ENCODE measurements around the gene ERCC5. TPM values are rescaled to one million over a fixed set of nuclear protein-coding genes. Genes with fewer than 3 reads are reported as not detected.

Gene ERCC5
- total and polyA plus RNA-seq, 2 donors (not counting 1 experiment from before 2014, with no cell fraction given): 34.7 to 88.3 TPM

GRCh38 chr13:102825921-102826706, 19.7 kb upstream of the ERCC5 start:
- Histone ChIP-seq H3K27ac (ENCODE audit: low read length in 2 of 2) (no peak overlapping the region), H3K27me3 (replicated peaks in 1 of 4; ENCODE audit: control extremely low read depth in 1 of 4, control insufficient read depth in 3 of 4, insufficient read depth in 4 of 4, low read length in 3 of 4) (no peaks in the 10 kb centered on the region), H4K20me1 (ENCODE audit: control insufficient read depth, insufficient read depth, low read length, poor library complexity, severe bottlenecking) (no peaks in the 10 kb centered on the region), H3K36me3 (replicated peaks in 1 of 2; ENCODE audit: control extremely low read depth in 1 of 2, control insufficient read depth in 1 of 2, extremely low read depth in 1 of 2, insufficient read depth in 2 of 2, low read length in 1 of 2) (peaks cover 1 to 2% of the 10 kb centered on the region in 2 experiments), H2AFZ (ENCODE audit: insufficient read depth, low read depth, low read length, poor library complexity, severe bottlenecking) (no peak overlapping the region), H3K4me1 (ENCODE audit: control insufficient read depth in 2 of 2, insufficient read depth in 2 of 2, low read length in 2 of 2) (no peaks in the 10 kb centered on the region), H3K9me3 (ENCODE audit: control extremely low read depth in 1 of 3, control insufficient read depth in 2 of 3, insufficient read depth in 1 of 3, low read length in 2 of 3) (no peaks in the 10 kb centered on the region), H3K79me2 (ENCODE audit: control insufficient read depth, insufficient read depth, low read length) (no peaks in the 10 kb centered on the region), H3K9ac (ENCODE audit: low read length) (no peak overlapping the region), H3K4me3 (ENCODE audit: control extremely low read depth in 1 of 5, extremely low read depth in 1 of 5, insufficient read depth in 1 of 5, low read depth in 2 of 5, low read length in 4 of 5) (no peak overlapping the region), H3K4me2 (replicated peaks; ENCODE audit: low read depth, low read length, poor library complexity, severe bottlenecking) (no peak overlapping the region)
- H3K9me3 Mint-ChIP-seq (ENCODE audit: insufficient read depth): no peaks in the 10 kb centered on the region
- no peaks in the 10 kb centered on the region for H3K27me3 Mint-ChIP-seq
- no peak overlapping the region for H3K27ac Mint-ChIP-seq
- H3K4me1 Mint-ChIP-seq: no peaks in the 10 kb centered on the region
- no peak overlapping the region for H3K4me3 Mint-ChIP-seq
- no peak for TF ChIP-seq EZH2 (IDR thresholded peaks at IDR 0.05; ENCODE audit: borderline replicate concordance, insufficient read depth, low read depth, low read length, poor library complexity, severe bottlenecking)
- TF ChIP-seq CTCF (IDR thresholded peaks at IDR 0.05): no peak
- ATAC-seq (ENCODE audit: low read depth): no peak
- ChIA-PET POLR2A (no interaction called here), CTCF (no interaction called here)
- no peak for DNase-seq
- intact Hi-C loops (cut with micrococcal nuclease): no loop called here
- WGBS (ENCODE audit: insufficient coverage): 84% methylated on average over 4 of the region's 8 CpGs

DNA sequence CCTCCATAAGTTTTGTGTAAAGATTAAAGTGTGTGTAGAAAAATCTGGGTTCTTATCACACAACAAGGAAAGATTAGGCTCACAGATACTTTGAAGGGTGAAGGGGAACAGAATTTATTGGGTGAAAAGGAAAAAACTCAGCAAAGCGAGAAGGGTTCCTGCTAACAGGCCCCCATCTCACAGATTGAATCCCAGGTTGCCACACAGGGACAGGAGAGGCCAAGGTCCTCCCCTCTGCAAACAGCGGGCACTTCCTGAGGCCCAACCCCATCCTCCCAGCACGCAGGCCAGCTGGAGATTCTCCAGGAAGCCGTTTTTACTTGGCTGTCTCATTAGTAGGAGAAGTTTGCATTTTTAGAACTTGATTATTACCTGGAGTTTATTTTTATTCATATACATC, 15.2 kb upstream of the ERCC5 start:
- ChIA-PET POLR2A (no interaction called here), CTCF (no interaction called here)
- H3K9me3 Mint-ChIP-seq (ENCODE audit: insufficient read depth): no peaks in the 10 kb centered on the region
- no peak overlapping the region for H3K4me3 ChIP-seq (ENCODE audit: control extremely low read depth in 1 of 5, extremely low read depth in 1 of 5, insufficient read depth in 1 of 5, low read depth in 2 of 5, low read length in 4 of 5)
- H3K27ac Mint-ChIP-seq: no peak overlapping the region
- DNase-seq: no peak
- WGBS (ENCODE audit: insufficient coverage): no CpG with 5 or more reads among the region's 4 CpGs
- no peak for ATAC-seq (ENCODE audit: low read depth)
- no peak for TF ChIP-seq EZH2 (IDR thresholded peaks at IDR 0.05; ENCODE audit: borderline replicate concordance, insufficient read depth, low read depth, low read length, poor library complexity, severe bottlenecking)
- TF ChIP-seq CTCF (IDR thresholded peaks at IDR 0.05): no peak
- no peaks in the 10 kb centered on the region for H3K9me3 ChIP-seq (ENCODE audit: control extremely low read depth in 1 of 3, control insufficient read depth in 2 of 3, insufficient read depth in 1 of 3, low read length in 2 of 3)
- H3K27ac ChIP-seq (ENCODE audit: low read length in 2 of 2): no peak overlapping the region
- no peak overlapping the region for H3K4me2 ChIP-seq (replicated peaks; ENCODE audit: low read depth, low read length, poor library complexity, severe bottlenecking)
- H3K27me3 Mint-ChIP-seq: no peaks in the 10 kb centered on the region
- H3K4me1 ChIP-seq (ENCODE audit: control insufficient read depth in 2 of 2, insufficient read depth in 2 of 2, low read length in 2 of 2): no peaks in the 10 kb centered on the region
- intact Hi-C loops (cut with micrococcal nuclease): no loop called here
- no peaks in the 10 kb centered on the region for H4K20me1 ChIP-seq (ENCODE audit: control insufficient read depth, insufficient read depth, low read length, poor library complexity, severe bottlenecking)
- no peaks in the 10 kb centered on the region for H3K4me1 Mint-ChIP-seq
- H3K79me2 ChIP-seq (ENCODE audit: control insufficient read depth, insufficient read depth, low read length): no peaks in the 10 kb centered on the region
- H3K4me3 Mint-ChIP-seq: no peak overlapping the region
- H3K36me3 ChIP-seq (replicated peaks in 1 of 2; ENCODE audit: control extremely low read depth in 1 of 2, control insufficient read depth in 1 of 2, extremely low read depth in 1 of 2, insufficient read depth in 2 of 2, low read length in 1 of 2): no peaks in the 10 kb centered on the region
- no peak overlapping the region for H3K9ac ChIP-seq (ENCODE audit: low read length)
- no peak overlapping the region for H2AFZ ChIP-seq (ENCODE audit: insufficient read depth, low read depth, low read length, poor library complexity, severe bottlenecking)
- no peaks in the 10 kb centered on the region for H3K27me3 ChIP-seq (replicated peaks in 1 of 4; ENCODE audit: control extremely low read depth in 1 of 4, control insufficient read depth in 3 of 4, insufficient read depth in 4 of 4, low read length in 3 of 4)
